ENCODE results near the gene C1orf198.

The C1orf198 gene

GRCh38 chr1:230891413-230891812 lies 23.1 kb upstream of the C1orf198 start:
- no peak for DNase-seq

GRCh38 chr1:230884646-230885045 lies 16.3 kb upstream of the C1orf198 start:
- DNase-seq, result no peak

- DNase-seq, result no peak
Observed at GRCh38 chr1:230883967-230884366, 15.6 kb upstream of the C1orf198 start.

- DNase-seq, result no peak
Observed at GRCh38 chr1:230879778-230880177, 11.5 kb upstream of the C1orf198 start.

- no peak for DNase-seq
Observed at GRCh38 chr1:230878591-230878990, 10.3 kb upstream of the C1orf198 start.

- no peak for DNase-seq
Observed at GRCh38 chr1:230877924-230878590, 9.7 kb upstream of the C1orf198 start.

- no peak for DNase-seq
Observed at GRCh38 chr1:230877146-230877923, 9.0 kb upstream of the C1orf198 start.

- DNase-seq, result no peak
Observed at GRCh38 chr1:230876660-230877059, 8.3 kb upstream of the C1orf198 start.

GRCh38 chr1:230875370-230875769 lies 7.0 kb upstream of the C1orf198 start:
- DNase-seq, result no peak

- no peak for DNase-seq
Observed at GRCh38 chr1:230870916-230871315, 2.6 kb upstream of the C1orf198 start.

- no peak for DNase-seq
Observed at GRCh38 chr1:230869500-230869899, 1.2 kb upstream of the C1orf198 start.

- peak; percentile 69 for DNase-seq
Observed at GRCh38 chr1:230868736-230869385, 540 bp upstream of the C1orf198 start.

- DNase-seq, result peak; percentile 39
Observed at GRCh38 chr1:230867101-230867902, 1.0 kb downstream of the C1orf198 start.

- no peak for DNase-seq
Observed at GRCh38 chr1:230866171-230867070, 1.9 kb downstream of the C1orf198 start.

GRCh38 chr1:230865062-230865817 lies 3.1 kb downstream of the C1orf198 start:
- DNase-seq, result no peak

- DNase-seq, result no peak
Observed at GRCh38 chr1:230864441-230864840, 3.9 kb downstream of the C1orf198 start.

- peak; percentile 58 for DNase-seq
Observed at GRCh38 chr1:230863449-230863848, 4.9 kb downstream of the C1orf198 start.

- no peak for DNase-seq
Observed at GRCh38 chr1:230861970-230862595, 6.2 kb downstream of the C1orf198 start.

GRCh38 chr1:230861489-230861888 lies 6.8 kb downstream of the C1orf198 start:
- DNase-seq, result no peak

GRCh38 chr1:230860617-230861384 lies 7.5 kb downstream of the C1orf198 start:
- no peak for DNase-seq

Data from hematopoietic multipotent progenitor cell treated with erythropoietin and hydrocortisone succinate and interleukin-3 and kit ligand, for 6 days (in vitro differentiated cells).